OCI-M2 (cell line): ENCODE results near the gene TUBG2.
"Not testable (repeated sequence)": the region's sequence is repeated elsewhere in the genome, so short reads cannot be mapped to it uniquely, and the experiment has no call there.

ENCODE experiments used
- DNase-seq: peaks from one replicate; lab custom pipeline; 2025; ENCODE audit not compliant: unreplicated experiment; lab: John Stamatoyannopoulos, UW

Gene TUBG2

DNA sequence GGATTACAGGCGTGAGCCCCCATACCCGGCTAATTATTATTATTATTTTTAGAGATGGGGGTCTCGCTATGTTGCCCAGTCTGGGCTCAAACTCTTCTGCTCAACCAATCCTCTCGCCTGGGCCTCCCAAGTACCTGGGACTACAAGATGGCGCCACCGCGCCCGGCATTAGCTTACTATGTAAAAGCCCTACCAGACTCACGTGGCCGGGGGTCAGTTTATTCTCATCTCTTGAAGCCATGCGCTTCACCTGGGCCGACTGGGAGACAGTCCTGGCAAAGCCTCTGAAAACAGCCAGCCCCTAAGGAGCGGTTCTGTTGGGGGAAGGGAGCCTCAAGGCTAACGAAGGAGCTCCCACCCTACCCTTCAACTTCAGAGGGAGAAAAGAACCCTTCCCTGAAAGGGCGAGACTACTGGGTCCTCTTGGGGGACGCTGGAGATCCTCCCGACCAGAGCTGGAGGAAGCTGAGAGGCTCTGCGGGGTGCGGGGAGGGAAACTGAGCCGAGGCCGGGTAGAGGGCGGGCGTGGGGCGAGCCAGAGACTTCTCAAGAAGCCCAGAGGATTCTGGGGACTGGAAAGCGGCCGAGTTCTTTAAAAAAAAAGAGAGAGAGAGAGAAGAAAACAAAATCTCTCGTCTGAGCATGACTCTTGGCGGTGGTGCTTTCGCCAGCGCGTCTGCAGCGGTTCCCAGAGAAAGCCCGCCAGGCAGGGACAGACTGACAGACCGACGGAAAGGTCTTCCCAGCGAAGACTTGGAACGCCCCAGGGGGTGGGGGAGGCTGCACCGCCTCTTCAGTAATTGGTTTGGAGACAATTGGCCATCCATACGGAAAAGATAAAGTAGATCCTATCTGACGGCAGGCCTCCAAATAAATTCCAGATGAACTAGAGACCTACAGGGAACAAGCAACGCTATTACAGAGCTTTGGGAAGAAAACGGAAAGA, 5.6 kb upstream of the TUBG2 start:
- DNase-seq: no peak

- DNase-seq: no peak
Measured at GRCh38 chr17:42655528-42655927, 3.6 kb upstream of the TUBG2 start.

DNA sequence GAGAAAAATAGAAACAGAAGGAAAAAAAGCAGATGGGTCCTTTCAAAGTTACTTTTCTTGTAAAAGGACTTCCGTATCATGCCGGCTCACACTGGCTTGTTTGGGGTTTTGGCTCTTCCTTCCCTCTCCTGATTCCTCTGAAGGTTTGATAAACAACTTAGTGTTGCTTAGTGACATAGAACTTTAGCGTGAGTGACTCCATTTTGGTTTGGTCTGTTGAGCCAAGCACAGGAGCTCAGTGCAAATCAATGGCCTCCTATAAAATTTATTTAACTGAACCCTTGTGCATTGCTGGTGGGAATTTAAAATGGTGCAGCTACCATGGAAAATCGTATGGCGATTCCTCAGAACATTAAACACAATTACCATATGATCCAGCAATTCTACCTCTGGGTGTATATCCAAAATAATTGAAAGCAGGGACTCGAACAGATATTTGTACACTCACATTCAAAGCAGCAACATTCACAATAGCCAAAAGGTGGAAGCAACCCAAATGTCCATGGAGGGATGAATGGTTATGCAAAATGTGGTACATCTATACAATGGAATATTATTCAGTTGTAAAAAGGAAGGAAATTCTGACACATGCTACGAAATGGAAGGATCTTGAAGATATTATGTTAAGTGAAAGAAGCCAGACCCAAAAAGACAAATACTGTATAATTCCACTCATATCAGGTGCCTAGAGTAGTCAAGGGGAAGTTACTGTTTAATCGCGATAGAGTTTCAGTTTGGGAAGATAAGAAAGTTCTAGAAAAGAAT, 1.1 kb upstream of the TUBG2 start:
- DNase-seq: no peak

- DNase-seq: not testable (repeated sequence)
Measured at GRCh38 chr17:42659932-42660274, 819 bp downstream of the TUBG2 start.

GRCh38 chr17:42660692-42661345, 1.7 kb downstream of the TUBG2 start:
- DNase-seq: no peak

- DNase-seq: no peak
Measured at GRCh38 chr17:42665581-42666001, 6.5 kb downstream of the TUBG2 start.

- not testable (repeated sequence) for DNase-seq
Measured at GRCh38 chr17:42666126-42666525, 7.0 kb downstream of the TUBG2 start.

DNA sequence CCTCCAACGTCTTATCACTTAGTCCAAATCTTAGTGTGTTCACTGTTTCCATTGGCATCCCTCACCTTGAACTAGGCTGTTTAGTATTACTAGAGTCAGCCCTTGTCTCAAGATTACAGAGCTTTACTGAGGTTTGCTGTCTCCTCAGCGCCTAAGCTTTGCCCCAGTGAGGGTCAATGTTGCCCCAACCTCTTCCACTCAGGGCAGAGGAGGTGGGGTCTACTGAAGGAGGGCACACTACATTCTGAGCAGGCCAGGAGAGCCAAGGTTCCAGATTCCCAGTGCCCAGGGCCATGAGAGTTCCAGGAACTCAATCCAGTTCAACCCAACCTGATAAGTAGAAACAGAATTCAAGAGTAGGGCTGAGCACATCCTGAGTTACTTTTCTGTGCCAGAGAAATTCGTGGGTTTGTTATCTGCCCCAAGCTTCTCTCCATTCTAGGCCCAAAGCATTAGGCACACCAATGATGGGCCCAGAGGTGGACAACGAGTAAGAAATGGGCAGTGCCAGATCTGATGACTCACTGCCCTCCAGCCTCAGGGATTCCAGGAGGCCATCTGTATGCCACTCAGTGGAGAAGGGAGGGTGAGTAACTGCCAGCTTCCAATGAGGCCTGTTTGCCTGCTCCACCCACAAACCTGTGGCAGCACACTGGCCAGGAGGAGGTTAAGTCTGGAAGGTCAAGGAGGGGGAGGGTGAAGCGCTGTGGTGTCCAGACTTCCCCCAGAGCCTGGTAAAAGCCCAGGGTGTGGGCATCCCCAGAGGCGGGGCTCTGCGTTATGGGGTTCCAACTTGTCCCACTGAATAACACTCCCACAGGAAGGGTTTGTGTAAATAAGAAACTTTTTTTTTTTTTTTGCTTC, 8.2 kb downstream of the TUBG2 start:
- DNase-seq: no peak

- no peak for DNase-seq
Measured at GRCh38 chr17:42669705-42669976, 10.6 kb downstream of the TUBG2 start.

DNA sequence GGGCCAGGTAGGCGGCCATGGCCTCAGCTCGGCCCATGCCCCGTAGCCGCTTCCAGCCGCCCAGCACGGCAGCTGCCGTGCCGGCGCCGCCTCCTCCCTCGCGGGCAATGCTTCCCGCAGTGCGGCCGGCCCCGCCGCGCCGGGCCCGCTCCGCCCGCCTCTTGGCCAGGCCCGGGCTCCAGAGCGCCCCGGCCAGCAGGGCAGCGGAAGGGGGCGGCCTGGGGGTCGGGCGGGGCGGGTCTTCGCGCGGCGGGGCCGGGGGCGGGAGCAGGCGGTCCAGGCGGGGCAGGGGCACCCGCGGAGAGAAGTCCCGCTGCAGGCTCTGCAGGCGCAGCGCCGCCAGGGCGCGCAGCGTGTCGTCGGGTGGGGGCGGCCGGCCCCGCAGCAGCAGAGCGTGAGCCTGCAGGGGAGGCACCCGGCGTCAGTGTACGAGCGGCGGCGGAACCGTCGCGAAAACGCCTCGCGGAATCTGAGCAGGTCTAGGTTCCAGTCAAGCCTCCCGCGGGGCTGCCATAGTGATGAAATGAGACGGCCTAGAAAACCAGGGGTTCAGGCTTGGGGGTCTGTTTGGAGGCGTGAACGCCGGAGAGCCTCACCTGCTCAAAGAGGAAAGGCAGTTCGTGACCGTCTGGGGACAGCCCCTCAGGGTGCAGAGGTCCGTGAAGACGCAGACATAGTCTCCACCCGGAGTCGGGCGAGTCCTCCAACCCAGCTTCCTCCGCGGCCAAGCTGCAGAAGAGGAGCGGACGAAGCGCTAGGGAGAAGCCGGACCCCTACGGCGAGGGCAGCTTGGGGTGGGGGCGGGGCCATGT, 11.1 kb downstream of the TUBG2 start:
- no peak for DNase-seq

DNA sequence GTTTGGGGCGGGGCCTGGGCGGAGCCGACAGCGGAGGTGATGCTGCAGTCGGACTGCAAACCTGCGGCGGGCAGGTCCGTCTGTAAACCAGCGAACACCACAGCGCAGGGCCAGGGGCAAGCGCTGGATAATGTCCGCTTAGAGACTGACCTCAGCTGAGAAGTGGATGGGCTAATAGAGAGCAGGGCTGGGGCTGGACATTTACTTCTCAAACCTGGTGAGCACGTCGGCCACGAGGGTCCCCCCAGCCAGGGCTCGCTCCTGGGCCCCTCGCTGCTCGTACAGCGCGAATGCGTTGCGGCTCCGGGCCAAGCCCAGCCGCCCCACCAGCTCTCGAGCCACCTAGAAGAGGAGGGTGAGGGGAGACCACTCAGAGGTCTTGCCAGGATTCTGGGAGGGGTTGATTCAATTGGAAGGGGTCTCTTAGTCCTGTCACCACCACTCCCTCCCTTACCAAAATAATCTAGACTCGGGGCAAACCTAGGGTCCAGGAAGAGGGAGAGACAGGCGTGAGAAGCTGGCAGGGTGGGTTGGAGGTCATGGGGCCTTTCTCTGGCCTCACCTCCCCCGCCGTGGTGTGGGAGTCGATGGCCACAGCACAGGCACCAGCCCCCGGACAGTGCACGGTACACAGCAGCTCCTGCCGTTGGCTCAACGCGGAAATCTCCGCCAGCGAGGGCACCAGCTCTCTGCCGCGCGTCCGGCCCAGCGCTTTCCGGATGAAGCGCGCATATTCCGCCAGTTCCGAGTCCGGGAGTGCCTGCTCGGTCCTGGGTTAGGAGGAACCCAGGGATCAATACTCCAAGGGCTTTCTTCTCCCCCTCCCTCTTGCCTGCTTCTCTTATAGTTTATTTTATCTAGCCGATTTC, 11.9 kb downstream of the TUBG2 start:
- DNase-seq: no peak

GRCh38 chr17:42672038-42672437, 13.0 kb downstream of the TUBG2 start:
- DNase-seq: no peak

DNA sequence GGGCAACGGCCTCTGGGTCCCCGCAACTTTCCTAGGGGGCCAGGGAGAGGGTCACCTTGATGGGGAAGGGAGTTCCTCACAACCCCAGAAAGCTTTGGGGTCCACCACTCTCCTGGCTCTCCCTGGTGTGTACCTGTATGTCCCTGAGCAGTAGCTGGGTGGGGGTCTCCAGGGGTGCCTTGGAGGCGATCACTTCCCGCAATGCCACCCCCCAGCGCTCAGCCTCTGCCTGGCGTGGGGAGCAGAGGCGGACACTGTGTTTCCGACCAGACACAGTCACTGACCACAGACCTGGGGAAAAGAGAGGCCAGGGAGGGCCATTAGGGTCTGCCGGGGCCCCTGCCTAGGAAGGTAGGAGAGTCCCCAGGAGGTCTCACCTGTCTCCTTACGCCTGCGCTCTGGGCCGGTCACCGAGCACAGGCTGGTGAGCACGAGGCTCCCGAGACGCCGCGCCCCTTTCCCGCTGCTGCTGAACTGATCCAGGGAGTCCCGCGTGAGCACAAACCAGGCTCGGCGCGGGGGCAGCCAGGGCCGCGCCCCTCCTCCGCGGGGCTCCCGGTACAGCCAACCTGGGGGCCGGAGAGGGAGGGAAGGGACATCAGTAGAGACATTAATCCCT, 14.3 kb downstream of the TUBG2 start:
- no peak for DNase-seq

GRCh38 chr17:42673885-42674754, 15.0 kb downstream of the TUBG2 start:
- DNase-seq: no peak

- no peak for DNase-seq
Measured at GRCh38 chr17:42674755-42675347, 15.8 kb downstream of the TUBG2 start.

DNA sequence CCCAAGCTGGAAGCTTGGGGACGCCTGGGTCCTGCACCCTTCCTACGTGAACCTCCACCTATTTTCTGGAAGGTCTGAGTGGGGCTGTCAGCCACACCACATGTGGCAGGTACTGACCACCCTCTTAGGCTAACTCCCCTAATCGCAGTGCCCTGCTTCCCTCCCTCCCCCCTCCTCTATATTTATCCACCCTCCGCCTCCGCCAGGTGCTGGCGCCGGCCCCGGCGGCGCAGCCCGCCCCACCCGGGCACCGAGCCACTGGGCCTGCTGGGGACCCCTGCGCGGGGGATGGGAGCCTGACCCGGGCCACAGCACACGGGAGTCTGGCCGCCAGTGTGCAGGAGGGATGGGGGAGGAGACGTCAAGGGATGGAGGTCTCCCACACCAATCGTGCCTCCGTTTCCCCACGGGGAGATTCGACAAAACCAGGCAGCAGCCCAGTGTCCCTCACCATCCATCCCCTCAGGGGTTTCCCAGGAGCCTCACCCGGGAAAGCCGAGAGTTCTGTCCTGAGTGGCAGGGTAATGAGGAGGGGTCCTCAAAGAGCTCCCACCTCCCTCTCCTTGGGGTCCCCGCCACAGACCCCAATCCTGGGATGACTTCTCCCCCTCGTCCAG, 16.4 kb downstream of the TUBG2 start:
- DNase-seq: no peak

DNA sequence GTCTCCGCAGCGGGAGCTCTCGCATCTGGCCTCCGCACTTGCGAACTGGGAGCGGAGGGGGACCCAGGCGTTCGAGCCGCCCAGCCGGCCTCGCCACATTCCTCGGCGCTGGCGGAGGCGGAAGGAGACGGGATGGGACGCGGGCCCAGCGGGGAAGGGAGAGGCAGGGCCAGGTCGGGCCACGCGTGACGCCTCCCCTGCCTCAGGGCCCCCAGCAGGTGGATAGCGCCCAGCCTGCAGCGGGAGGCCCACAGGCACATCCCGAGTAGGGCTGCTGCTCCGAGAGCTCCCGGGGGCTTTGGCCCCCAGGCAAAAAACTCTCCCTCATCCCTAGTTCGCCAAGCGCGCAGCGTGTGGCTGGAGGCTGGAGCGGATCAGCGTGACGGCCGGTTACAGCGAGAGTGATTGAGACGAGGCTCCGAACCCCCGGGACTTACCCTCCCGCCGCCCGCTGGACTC, 16.9 kb downstream of the TUBG2 start:
- DNase-seq: no peak
